Measurements from ENCODE around the gene YTHDF1.

The YTHDF1 gene

DNA sequence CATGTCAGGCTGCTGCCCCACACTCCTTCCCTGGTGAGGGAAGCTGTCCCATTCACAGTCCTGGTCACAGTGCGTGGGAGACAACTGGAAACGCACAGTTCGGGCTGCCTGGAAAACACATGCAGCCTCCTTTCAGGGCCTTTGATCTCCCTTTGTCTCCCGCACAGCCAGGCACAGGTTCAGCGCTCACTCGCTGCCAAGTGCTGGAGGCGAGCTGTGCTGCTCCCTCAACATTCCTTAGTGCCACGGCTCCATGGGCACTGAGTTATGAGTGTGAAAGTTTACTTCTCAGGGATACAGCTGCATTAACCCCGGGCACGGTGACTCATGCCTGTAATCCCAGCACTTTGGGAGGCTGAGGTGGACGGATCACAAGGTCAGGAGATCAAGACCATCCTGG, 9.1 kb downstream of the YTHDF1 start:
- DNase-seq = no peak

DNA sequence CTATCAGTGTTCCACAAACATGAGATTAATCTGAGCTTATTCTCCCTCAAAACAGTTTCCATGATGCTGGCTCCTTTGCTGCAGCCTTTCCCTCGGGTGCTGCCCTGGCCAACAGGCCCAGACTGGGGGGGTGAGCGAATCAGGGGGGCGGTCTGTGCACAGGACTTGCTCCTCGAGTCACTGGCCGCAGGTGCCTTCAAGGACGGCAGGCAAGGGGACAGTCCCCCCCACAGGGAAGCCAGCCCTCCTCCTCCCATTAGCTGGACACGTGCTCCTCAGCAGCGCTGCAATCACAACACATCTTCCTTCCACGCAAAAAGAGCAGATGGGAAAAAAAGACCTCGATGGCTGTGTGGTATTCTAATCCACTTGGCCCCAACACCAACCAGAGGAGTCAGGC, 10.0 kb downstream of the YTHDF1 start:
- no peak for DNase-seq

DNA sequence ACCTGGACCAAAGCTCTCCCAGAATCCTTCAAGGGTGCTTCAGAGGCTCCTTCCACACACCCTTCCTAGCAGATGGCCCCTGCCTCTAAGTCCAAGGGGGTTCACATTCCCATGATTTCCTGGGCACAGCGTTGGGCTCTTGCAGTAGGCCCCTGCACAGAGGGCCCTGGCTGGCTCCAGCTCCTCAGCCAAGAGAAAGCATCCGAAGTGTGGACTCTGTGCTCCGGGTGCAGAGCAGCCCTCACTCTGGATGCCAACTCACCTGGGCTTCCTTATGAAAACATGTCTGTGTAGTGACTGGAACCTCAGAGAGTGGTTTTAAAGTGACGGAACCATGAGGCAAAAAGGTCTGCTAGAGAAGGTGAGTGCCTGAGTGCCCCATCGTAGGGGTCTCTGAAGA, 11.6 kb downstream of the YTHDF1 start:
- no peak for DNase-seq

DNA sequence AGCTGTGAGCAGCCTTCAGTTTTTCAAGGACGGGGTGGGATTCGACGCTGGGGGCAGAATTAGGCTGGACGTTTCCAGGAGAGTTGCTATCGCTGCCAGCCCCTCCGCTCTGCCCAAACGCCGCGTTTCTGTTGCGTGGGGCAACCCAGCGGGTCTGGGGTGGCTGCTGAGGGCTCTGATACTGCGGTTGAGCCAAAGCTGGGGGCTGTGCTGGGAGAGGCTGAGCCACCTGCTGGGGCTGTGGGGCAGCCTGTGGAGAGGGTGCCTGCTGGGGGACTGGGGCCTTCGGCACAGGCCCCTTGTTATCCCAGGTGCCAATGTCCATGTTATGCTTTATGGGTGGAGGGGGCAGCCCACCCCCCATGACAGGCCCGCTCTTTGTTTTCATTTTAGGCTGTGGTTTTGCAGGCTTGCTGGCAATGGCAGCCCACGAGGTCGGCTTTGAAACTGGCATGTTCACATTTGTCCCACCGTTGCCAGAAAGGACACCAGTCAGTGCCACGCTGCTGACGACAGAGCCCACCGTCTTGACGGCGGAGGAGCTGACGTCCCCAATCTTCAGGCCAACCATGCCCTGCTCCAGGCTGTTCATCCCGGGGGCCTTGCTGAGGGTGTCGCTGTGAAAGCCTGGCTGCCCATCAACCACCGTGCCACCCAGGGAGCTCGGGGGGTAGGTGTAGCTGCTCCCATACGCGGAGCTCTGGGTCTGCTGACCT, 13.0 kb downstream of the YTHDF1 start:
- no peak for DNase-seq

DNA sequence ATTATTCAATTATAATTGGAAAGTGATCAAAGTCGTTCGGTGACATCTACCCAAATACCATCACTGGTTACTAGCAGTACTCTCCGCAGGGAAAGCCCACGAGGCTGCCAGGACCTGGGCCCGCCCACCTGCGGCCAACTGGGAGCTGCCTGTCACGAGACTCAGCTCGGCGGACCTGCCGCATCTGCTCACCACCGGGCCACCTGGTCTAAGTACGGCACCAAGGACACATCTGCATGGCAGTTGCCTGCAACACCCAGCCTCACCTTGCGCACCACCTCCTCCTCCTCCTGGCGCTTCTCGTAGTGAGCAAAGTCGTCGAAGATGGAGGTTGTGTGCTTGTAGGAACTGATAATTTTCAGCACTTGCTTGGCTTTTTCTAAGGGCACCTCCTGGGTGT, 13.9 kb downstream of the YTHDF1 start:
- no peak for DNase-seq

DNA sequence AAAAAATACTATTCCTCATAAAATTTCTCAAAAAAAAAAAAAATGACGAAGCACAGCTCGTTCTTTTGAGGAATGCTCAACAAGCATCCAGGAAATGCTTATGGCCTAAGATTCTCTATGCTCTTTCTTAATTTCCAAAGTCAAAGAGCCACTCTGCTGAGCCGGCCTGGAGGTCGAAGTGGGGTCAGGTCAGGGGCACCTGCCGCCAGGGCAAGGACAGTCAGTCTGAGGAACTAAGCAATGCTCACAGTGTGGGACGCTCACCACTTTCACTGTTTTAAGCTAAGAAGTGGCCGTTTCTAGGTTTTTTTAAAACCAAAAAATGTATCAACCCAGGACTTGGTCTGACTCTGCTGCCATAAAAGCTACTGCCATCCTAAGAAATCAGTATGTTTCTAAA, 17.3 kb downstream of the YTHDF1 start:
- DNase-seq = no peak

DNA sequence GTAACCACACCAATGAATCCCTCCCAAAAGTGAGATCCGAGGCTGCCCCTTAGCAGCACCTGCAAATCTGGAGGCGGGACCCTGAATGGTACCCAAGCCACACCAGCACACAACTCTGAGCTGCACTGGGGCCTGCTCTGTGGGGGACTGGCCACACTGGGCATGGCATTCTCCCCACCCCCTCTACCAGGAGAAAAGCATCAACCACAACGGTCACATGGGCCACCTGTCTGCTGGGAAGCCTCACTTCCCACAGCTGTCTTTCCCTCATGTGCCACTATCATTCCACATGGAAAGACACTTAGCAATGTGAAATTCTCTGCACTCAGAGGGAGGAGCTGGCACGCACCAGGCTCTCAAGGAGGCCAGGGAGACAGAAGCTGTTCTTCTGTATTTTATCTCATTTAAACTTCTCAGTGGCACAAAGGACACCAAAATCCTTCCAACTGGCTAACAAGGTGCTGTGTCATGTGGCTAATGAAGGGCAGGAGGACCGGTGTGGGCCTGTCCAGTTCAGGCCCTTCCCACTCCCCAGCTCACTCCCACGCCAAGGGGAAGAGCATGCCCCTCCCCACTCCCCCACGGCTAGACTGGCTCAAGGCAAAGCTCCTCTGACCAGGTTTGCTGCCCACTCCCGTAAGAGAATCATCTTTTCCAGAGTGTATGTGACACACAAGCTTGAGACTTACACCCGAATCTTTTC, 19.0 kb downstream of the YTHDF1 start:
- DNase-seq = no peak

DNA sequence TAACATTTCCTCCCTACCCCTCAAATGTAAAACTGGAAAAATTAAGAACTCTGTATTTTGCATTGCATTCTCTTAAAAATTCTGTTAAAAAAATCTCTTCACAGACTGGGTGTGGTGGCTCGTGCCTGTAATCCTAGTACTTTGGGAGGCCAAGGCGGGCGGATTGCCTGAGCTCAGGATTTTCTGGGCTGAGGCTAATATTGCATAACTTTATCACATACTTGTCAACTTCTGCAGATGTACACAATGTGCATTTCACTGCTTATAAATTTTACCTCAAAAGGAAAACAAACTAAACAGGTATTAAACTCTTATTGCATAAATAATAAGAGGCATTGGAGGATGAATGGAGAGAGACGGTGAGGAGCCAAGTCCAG, 21.1 kb downstream of the YTHDF1 start:
- DNase-seq = no peak

DNA sequence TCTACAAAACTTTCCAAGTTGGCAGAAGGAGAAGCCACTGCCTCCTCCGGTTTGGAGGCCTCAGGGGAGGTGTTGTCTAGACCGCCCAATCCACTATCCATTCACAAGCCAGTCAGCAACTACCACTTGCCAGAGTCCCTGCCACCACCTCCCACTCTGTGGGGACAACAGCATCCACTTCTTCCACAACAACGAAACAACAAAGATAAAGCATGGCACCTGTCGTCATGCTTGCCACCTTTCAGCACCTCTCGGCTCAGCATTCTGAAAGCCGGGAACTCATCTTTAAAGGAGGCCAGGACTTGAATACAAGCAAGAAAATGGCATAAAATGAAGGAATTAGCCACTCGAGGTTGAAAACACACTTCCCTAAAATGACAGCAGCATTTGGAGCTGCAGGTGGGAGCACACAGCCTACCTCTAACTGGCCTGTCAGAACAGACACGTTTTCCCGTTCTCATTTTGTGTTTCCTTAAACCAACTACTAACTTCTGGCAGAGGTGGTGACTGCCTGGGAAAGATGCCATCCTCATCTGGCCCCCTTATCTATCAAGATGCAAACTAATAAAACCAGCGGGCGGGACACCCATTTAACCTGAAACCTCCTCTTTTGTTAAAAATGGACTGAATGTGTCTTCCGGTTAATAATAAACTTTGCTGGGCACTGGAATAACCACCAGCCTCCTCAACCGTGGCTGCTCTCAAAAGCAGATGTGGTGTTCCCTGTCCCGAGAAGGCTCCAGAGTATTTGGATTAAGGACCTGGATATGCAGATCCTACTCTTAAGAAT, 21.7 kb downstream of the YTHDF1 start:
- DNase-seq = no peak

DNA sequence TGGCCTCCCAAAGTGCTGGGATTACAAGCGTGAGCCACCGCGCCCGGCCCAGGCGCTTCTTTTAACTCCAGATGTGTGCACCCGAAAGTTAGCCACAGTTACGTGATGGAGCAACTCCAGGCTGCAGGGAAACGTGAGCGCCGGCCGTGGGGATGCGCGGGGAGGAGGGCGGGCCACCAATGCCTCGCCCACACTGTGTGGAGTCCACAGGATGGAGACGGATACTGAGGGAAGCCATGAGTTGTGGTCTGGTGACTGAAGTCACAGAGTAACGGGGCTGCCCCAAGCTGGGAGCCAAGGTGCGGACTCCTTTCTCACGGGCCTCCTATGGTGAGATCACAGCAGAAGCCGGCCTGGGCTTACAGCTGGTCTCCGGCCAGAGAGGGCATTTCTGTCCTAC, 23.2 kb downstream of the YTHDF1 start:
- no peak for DNase-seq

DNA sequence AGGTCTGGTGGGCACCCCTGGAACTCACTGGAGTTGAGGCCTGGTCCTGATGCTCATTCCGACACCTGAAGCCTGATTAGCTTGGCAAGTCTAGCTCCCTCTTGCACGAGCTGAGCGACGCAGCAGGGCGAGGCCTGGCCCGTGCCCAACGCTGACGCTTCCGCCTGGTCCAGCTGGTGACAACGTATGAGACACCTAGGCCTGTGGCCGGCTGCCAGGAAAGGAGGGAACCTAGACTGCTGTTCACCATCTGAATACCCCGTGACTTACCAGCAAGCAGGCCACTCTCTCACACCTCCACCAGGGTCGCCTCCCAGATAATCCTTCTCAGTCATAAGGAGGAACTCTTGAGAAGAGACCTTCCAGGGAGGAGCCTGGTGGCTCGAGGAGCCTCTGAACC, 24.5 kb downstream of the YTHDF1 start:
- DNase-seq = no peak

DNA sequence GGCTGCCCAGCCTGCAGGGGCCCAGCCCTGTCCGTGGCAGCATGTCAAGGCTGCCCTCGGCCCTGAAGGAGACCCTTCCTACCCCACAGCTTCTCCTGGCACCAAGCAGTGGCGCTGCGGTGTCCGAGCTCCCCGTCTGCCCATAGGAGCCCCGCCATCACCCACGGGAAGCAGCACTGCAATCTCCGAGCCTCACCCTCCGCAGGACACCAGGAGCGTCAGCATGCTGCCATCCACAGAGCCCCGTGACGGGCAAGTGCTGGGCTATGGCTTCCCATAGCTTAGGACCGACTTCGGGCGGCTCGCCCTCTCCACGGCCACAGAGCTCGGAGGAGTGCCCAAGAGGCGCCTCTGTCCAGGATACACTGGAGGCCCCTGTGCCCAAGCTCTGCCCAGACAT, 25.1 kb downstream of the YTHDF1 start:
- no peak for DNase-seq

DNA sequence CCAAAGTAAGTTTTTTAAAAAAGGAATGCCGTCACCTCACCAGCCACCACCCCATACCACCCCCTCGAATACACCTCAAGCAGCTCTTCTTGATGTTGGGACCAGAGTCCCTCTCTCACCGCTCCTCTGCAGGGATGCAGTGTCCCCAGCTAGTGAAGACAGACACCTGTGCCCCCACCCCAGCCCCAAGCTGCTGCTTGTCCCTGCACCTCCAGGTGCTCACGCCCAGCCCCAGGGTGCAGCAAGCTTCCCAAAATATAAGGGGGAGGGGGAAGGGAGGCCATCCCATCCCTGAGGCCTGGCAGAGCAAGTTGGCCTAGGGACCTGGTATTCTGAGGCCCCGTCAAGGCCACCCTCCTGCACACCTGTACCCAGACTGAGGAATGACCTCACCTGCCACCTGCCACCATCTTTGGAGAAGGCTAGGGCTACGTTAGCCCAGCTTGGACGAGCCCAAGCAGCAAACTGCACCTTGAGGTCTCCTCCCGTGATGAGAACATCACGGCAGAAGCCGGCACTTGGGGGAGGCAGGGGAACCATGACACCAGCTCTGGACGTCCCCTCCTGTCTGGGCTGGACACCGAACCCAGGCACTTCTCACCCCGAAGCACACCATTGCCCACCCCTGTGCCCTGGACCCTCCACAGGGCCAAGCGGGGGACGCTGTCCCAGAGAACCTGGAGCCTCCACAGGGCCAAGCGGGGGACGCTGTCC, 25.9 kb downstream of the YTHDF1 start:
- DNase-seq = no peak

DNA sequence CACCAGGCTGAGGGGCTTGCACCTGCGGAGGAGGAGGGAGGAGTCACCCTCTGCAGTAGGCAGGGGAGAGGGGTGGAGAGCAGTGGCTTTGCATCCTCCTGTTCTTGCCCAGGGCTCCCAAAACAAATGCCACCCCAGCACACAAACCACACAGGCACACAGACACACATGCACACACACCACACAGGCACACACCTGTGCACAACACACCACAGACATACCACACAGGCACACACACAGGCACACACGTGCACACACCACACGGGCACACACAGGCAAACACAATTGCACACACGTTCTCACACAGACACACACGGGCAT, 26.6 kb downstream of the YTHDF1 start:
- no peak for DNase-seq

DNA sequence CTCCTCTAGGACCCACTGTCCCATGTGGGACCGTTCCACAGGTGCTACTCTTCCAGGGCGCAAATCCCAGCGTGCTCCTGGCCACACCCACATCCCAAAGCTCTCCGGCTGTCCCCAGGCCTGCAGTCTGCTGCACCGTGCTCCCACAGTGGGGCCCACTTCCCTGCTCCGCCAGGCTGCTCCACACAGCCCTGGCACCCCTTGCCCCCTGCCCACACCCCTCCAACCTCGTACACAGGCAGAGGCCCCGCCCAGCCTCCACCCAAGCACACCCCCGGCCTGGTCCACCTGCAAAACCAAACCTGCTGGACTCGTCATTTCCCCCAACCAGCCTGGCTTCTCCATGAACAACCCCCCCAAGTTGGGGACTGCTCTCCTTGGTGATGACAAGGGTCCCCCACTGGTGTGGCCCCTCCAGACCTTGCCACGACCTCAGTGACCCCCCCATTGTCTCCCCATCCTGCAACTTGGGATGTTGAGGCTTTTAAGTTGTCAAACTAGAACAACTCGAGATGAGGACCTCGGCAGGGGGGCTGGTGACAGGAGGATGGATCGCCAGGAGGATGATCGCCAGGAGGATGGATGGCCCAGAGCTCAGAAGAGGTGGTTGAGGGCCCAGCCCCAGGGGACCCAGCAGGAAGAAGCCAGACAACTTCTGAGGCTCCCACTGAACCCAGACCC, 27.1 kb downstream of the YTHDF1 start:
- DNase-seq = no peak

DNA sequence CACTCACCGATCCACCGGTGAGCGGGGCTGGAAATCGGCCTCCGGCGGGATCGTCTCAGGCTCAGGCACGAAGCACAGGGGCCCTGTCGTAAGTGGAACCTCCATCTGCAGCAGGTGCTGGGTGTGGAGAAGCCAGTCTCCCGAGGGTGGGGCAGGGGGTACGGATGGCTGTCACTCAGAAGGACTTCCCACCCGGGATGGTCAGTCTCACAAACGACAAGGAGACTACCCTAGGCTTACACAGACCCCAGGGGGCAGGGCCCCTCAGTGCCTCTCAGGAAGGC, 27.8 kb downstream of the YTHDF1 start:
- no peak for DNase-seq

DNA sequence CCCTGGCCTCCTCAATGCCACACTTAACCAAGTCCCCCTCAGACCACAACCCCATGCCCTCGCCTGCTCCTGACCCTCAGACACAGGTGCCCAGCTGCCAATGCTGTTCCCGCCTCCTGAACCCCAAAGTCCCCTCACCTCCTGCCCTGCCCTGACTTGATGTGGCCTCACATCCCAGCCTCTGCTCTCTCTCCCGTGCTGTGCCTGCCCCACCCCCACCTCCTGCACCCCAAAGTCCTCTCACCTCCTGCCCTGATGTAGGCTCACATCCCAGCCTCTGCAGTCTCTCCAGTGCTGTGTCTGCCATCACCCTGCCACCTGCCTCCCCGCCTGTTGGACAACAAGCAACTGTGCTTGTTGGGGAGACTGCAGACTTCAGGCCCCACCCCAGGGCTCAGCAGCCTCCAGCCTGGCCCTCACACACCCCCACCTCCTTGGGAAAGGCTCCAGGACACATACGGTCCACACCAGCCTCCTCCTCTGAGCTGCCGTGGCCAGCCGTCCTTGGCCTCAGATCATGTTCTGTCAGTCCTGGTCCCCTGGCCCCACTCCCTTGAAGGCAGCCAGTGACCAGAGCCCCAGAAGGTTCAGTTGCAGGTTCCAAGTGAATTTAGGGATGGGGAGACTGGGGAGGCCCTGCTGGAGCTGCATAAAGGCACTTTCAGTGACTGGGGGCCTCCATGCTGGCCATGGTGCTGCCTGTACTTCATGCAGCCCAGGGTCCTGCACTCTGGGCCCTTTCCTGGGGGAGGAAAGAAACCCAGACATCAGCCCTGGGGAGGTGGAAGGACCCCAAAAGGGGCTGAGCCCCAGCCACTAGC, 28.4 kb downstream of the YTHDF1 start:
- no peak for DNase-seq

DNA sequence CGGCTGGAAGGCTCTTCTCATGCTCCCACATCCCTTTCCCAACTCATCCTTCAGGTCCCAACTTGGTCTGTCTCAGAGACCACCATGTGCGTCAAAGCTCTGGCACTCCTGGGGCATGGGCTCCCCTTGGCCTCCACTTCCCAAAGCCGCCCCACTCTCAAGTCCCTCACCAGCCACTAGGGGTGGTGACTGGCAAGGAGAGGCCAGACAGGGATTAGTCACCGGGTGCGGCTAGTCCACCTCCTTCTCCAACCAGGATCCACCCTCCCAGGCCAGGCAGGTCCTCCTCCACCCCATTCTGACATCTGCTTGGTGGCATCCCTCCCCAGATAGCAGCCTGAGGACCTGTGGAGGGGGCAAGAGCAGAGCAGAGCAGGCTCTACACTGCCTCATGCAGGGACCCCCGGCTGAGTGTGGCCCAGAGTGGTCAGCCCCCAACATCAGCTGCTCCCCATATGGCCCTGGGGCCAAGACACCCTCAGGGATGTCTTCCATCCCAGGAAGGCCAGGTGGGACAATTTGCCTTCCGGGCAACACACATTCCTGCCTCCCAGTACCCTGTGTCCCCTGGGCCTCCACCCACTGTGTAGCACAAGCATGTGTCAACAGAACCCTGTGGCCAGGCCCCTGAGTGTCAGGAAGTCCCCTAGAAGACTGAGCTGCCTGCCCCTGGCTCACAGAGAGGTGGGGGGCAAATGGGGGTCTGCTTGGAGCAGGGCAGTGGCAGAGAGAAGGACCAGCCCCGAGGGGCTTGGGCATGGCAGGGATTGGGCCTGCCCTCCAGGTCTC, 29.2 kb downstream of the YTHDF1 start:
- DNase-seq = no peak

DNA sequence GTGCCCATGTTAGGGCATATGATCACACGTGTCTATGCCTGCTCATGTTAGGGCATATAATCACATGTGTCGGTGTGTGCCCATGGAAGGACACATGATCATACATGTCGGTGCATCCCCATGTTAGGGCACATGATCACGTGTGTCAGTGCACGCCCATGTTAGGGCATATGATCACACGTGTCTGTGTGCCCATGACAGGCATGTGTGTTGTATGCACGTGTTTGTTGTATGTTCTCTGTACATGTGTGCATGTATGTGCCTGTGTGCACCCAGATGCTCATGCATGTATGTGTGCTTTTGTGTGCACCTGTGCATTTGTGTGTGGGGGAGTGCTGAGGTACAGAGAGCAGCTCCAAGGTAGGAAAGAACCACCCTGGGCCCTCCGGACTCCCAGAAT, 29.8 kb downstream of the YTHDF1 start:
- no peak for DNase-seq

DNA sequence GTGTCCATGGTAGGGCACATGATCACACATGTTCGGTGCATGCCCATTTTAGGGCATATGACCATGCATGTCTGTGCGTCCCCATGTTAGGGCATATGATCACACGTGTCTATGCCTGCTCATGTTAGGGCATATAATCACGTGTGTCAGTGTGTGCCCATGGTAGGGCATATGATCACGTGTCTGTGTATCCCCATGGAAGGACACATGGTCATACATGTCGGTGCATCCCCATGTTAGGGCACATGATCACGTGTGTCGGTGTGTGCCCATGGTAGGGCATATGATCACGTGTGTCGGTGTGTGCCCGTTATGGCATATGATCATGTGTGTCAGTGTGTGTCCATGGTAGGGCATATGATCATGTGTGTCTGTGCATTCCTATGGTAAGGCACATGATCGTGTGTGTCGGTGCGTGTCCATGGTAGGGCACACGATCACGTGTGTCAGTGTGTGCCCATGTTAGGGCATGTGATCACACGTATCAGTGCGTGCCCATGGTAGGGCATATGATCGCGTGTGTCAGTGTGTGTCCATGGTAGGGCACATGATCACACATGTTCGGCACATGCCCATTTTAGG, 30.6 kb downstream of the YTHDF1 start:
- no peak for DNase-seq

Data from activated CD4-positive, alpha-beta T cell treated with anti-CD3 and anti-CD28 coated beads, Interleukin-2, amount 50 U/mL, for 4 hours (primary cell).